CD4-positive, alpha-beta T cell treated with Interleukin-12 subunit alpha and Interleukin-12 subunit beta, for 1 hour (primary cell): ENCODE measurements around the gene RHBDF2.

Source experiments
- DNase-seq: peaks from one replicate; pipeline ENCODE4 v3.0.0-alpha.2; 2020

Gene RHBDF2

DNA sequence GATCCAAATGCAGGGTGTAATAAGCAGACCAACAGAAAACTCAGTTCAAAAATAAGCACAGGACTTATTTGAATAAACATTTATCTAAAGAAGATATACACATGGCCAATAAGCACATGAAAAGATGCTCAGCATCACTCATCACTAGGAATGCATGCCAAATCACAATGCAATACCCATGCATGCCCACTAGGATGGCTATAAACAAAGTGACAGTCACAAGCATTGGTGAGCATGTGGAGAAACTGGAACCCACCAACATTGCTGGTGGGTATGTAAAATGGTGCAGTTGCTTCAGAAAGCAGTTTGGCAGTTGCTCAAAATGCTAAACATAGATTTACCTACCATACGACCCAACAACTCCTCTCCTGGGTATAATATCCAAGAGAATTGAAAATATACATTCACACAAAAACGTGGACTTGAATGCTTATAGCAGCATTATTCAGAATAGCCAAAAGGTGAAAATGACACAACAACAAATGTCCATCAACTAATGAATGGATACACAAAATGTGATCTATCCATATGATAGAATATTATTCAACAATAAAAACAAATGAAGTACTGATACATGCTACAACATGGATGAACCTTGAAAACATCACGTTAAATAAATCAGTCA, 68.4 kb downstream of the RHBDF2 start:
- peak; percentile 14 for DNase-seq

DNA sequence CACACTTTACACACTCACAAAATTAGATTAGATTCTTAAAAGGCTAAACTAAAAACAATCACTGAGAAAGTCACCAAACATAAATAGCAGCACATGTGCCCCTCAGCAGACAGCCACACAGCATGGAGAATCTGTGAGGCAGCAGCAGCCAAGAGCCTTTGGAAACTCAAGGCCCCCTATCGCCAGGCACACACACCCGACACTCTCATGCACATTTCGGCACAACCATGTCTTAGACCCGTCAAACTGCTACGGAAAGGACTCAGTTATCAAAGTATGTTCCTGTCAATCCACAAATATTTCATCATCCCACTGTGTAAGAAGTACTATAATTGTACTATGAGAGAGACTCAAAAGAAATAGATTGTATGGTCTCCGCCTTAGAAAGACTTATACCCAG, 69.2 kb downstream of the RHBDF2 start:
- DNase-seq = no peak

DNA sequence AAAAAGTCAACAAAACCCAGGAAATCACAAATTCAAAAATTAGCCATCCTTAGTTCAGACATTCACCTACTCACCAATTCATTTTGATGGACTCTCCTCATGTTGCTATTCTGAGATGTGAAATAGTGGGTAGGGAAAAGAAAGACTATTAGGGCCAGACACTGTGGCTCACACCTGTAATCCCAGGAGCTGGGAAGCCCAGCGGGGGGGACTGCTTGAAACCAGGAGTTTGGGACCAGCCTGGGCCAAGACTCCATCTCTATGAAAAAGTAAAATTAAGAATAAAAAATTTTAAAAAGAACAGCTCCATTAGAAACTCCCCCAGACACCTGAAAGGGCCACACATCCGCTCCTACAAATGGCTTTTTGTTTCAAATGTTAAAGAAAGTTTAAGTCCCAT, 69.7 kb downstream of the RHBDF2 start:
- no peak for DNase-seq

DNA sequence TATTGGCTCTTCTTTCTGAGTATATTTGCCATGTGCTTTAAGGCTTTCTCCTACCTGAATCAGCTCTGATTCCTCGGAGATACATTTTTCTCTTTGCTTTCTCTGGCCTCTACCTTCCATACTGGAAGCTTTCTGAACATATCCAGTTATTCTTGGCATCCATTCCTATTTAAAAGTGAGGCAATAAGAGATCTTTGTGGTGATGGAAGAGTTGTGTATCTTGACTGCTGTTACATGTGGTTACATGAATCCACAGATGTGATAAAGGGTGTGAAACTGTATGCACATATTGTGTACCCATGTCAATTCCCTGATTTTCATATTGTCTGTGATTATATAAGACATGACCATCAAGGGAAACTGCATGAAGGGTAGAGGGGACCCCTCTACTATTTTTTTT, 72.7 kb downstream of the RHBDF2 start:
- no peak for DNase-seq

DNA sequence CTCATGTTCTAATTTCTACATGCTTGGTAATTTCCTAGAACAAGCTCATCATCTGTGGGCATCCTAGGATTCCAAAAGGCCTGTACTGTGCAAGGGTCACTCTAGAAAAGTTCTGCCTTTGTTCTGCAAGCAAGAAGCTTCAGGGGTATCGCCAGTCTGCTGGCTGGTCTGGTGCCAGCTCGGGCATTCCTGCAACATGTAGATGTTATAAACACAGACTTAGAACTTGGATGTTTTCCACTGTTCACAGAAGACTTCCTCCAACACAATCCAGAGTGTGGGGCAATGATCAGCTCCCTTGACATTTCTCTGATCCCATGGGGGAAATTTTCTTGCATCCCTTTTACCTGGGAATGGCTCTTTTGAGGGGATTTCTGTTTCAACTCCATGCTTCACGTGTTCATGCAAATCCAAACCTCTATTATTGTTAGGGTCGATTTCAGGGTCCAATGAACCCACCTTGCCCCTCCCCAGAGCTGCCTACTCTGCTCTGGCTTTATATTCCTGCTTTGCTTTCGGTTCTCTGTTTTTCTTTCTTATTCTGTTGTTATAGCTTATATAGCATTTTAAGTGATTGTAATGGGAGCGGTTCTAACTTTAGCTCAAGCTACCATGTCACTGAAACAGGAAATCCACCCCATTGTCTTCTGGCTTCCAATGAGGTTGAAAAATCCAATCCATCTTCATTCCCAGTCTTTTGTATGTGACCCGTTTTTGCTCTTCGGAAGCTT, 73.6 kb downstream of the RHBDF2 start:
- no peak for DNase-seq

DNA sequence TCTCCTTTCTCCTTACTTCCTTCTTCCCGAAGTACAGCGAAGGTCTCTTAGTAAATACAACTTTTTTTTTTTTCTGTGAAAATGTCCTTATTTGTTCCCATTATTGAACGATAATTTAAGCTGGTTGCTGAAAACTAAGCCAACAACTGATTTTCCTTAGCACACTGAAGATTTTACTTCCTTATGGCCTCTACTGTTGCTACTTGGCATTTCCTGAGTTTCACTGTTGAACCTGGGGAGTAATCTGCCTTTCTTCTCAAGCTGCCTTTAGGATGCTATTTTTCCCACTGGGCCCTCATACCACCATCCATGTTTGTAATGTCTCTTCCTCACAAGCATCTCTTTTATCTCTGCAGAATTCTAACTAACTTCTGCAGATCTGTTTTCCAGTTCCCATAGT, 74.4 kb downstream of the RHBDF2 start:
- no peak for DNase-seq

DNA sequence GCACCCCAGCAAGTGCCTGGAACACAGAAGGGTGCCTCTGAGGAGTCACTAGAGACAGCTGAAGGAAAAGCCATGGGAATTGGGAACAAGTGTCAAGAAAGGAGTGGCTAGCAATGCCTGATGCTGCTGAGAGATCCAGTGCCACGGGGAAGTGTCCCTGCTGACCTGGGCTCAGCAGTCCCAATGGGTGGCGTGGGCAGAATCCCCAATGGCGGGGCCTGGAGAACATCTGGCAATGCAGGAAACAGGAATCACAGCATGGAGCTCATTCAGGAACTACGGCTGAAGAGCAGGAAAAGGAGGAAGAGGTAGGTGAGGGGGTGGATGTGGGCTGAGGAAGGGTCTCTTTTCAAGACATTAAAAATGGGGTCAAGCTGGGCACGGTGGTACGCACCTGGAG, 78.4 kb downstream of the RHBDF2 start:
- no peak for DNase-seq

DNA sequence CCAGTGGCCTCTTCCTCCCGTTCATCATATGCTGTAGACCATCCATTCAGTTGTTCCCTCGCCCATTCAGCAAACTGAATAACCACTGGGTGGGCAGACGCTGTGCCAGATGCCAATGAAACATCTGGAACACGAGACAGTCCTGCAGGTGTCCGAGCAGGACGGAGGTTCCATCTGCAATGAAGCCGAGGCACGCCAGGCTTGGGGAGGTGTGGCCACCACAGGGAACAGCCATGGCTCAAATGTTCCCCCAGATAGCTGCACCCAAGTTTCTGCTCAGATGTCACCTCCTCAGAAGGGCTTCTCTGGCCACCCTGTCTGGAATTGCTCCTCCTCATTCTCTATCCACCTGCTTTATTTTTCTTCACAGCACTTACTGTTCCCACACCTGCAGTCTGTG, 78.8 kb downstream of the RHBDF2 start:
- DNase-seq = no peak

DNA sequence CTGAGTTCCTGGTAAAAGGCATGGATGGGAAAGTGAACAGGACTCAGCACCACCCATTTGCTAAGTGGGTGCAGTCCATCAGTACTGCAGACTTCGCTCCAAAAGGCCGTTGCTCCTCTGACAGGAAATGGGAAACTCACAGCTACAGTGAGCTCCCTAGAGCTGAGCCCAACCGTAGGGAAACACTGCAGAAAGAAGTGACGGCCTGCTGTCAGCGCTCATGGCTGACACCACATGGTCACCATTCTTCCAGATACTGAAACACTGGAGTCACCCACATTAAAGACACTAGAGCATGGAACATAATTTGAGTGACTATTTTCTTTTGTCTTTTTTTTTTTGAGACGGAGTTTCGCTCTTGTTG, 80.2 kb downstream of the RHBDF2 start:
- no peak for DNase-seq
